ENCODE results near the gene CABLES2. TPM values are rescaled to one million over a fixed set of nuclear protein-coding genes. Genes with fewer than 3 reads are reported as not detected.

The CABLES2 gene
- total and polyA plus RNA-seq, 10 of the 15 experiments (the other 5 are each of a cell fraction or from before 2014, with no cell fraction given) = 2.2 to 14.9 (median 5.3) TPM

DNA sequence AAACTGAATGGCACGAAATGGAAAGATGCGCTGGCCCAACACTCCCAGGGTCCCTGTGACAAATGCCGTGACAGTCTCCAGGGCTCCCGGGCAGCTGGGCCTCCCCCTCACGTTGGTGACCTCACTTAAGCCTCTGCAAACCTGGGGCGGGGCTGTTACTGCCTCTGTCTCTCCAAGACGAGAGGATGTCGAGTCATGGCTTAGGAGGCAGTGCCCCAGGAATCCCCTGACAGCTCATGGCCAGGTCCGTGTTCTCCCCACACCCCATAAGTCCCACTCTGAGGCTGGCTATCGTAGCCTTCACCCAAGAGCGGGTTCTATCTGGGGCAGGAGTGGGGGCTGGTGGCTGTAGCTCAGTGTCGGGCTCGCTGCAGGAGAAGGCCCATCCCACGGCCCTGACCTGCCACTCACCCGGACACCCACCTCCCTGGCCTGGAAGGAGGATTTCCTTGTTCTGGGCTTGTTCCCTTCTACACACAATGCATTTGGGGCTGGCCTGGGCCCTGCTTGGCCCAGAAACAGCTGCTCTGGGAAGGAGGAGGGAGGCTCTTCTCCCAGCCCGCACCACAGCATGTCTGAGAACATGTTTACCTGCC, 25.8 kb downstream of the CABLES2 start (continued):
- TF ChIP-seq, protein P1, sequence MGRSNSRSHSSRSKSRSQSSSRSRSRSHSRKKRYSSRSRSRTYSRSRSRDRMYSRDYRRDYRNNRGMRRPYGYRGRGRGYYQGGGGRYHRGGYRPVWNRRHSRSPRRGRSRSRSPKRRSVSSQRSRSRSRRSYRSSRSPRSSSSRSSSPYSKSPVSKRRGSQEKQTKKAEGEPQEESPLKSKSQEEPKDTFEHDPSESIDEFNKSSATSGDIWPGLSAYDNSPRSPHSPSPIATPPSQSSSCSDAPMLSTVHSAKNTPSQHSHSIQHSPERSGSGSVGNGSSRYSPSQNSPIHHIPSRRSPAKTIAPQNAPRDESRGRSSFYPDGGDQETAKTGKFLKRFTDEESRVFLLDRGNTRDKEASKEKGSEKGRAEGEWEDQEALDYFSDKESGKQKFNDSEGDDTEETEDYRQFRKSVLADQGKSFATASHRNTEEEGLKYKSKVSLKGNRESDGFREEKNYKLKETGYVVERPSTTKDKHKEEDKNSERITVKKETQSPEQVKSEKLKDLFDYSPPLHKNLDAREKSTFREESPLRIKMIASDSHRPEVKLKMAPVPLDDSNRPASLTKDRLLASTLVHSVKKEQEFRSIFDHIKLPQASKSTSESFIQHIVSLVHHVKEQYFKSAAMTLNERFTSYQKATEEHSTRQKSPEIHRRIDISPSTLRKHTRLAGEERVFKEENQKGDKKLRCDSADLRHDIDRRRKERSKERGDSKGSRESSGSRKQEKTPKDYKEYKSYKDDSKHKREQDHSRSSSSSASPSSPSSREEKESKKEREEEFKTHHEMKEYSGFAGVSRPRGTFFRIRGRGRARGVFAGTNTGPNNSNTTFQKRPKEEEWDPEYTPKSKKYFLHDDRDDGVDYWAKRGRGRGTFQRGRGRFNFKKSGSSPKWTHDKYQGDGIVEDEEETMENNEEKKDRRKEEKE (IDR thresholded peaks at IDR 0.05) = no peak
- TF ChIP-seq, protein P2, sequence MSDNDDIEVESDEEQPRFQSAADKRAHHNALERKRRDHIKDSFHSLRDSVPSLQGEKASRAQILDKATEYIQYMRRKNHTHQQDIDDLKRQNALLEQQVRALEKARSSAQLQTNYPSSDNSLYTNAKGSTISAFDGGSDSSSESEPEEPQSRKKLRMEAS (IDR thresholded peaks at IDR 0.05; ENCODE audit: low read depth, low read length) = no peak
- TF ChIP-seq MXI1 (IDR thresholded peaks at IDR 0.05; ENCODE audit: low read depth, low read length) (no peak), CBFB (IDR thresholded peaks at IDR 0.05; ENCODE audit: low read depth) (no peak), IKZF1 (conservative IDR thresholded peaks at IDR 0.05) (no peak), TCF3 (IDR thresholded peaks at IDR 0.05; ENCODE audit: borderline replicate concordance, insufficient read depth, low read depth, low read length) (no peak), BMI1 (IDR thresholded peaks at IDR 0.05; ENCODE audit: borderline replicate concordance) (no peak)
- TF ChIP-seq, protein P3, sequence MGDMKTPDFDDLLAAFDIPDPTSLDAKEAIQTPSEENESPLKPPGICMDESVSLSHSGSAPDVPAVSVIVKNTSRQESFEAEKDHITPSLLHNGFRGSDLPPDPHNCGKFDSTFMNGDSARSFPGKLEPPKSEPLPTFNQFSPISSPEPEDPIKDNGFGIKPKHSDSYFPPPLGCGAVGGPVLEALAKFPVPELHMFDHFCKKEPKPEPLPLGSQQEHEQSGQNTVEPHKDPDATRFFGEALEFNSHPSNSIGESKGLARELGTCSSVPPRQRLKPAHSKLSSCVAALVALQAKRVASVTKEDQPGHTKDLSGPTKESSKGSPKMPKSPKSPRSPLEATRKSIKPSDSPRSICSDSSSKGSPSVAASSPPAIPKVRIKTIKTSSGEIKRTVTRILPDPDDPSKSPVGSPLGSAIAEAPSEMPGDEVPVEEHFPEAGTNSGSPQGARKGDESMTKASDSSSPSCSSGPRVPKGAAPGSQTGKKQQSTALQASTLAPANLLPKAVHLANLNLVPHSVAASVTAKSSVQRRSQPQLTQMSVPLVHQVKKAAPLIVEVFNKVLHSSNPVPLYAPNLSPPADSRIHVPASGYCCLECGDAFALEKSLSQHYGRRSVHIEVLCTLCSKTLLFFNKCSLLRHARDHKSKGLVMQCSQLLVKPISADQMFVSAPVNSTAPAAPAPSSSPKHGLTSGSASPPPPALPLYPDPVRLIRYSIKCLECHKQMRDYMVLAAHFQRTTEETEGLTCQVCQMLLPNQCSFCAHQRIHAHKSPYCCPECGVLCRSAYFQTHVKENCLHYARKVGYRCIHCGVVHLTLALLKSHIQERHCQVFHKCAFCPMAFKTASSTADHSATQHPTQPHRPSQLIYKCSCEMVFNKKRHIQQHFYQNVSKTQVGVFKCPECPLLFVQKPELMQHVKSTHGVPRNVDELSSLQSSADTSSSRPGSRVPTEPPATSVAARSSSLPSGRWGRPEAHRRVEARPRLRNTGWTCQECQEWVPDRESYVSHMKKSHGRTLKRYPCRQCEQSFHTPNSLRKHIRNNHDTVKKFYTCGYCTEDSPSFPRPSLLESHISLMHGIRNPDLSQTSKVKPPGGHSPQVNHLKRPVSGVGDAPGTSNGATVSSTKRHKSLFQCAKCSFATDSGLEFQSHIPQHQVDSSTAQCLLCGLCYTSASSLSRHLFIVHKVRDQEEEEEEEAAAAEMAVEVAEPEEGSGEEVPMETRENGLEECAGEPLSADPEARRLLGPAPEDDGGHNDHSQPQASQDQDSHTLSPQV (IDR thresholded peaks at IDR 0.05) = no peak
